HepG2 (cell line): Measurements from ENCODE around the gene ORC6.

Experiments
- BHLHE40 ChIP-seq: IDR thresholded peaks from 2 replicates; pipeline ENCODE4 v1.6.1; 2011; ENCODE audit warnings: low read length, improper control_type of control experiment
- EP300 ChIP-seq, 3 experiments: sonication (generic) in 1 of 3; formaldehyde crosslinking in 1 of 3; IDR thresholded peaks; 2 replicates each; pipeline versions ENCODE4 v1.5.1 to v1.6.1; 2011 to 2020; ENCODE audit warnings: low read depth in 2 of 3, low read length in 2 of 3, borderline replicate concordance in 1 of 3, improper control_type of control experiment in 1 of 3, mild to moderate bottlenecking in 1 of 3, missing genetic modification reagents in 1 of 3, moderate library complexity in 1 of 3
- EZH2 ChIP-seq: conservative IDR thresholded peaks from 2 replicates; pipeline ENCODE4 v1.6.1; 2012; ENCODE audit warnings: mild to moderate bottlenecking, low read depth, low read length, moderate library complexity
- JUN ChIP-seq: sonication (generic); formaldehyde crosslinking; IDR thresholded peaks from 2 replicates; pipeline ENCODE4 v1.4.0; 2020; ENCODE audit warnings: mild to moderate bottlenecking, missing genetic modification reagents
- STAT6 ChIP-seq: sonication (generic); formaldehyde crosslinking; IDR thresholded peaks from 2 replicates; pipeline ENCODE4 v1.4.0; 2020; ENCODE audit warnings: missing genetic modification reagents, mild to moderate bottlenecking, borderline replicate concordance
- TBX3 ChIP-seq: fragments of 450-650 bp; IDR thresholded peaks from 2 replicates; pipeline ENCODE4 v1.6.1; 2017; ENCODE audit warnings: antibody characterized with exemption, mild to moderate bottlenecking, inconsistent platforms, borderline replicate concordance
- TOPORS ChIP-seq: sonication (generic); formaldehyde crosslinking; IDR thresholded peaks from 2 replicates; pipeline ENCODE4 v1.8.0; 2023; ENCODE audit warnings: mild to moderate bottlenecking, missing genetic modification reagents
- TF ChIP-seq, protein P1 (sequence below), 2 experiments: sonication (generic) in 1 of 2; formaldehyde crosslinking in 1 of 2; IDR thresholded peaks; 2 replicates each; pipeline versions ENCODE4 v1.5.1 to v1.6.1; 2011 to 2020; ENCODE audit warnings: borderline replicate concordance in 1 of 2, low read depth in 1 of 2, low read length in 1 of 2, mild to moderate bottlenecking in 1 of 2, missing genetic modification reagents in 1 of 2, moderate library complexity in 1 of 2

GRCh38 chr16:46712911-46713310 is 23.5 kb downstream of the ORC6 start:
- no peak for TF ChIP-seq EZH2
- no peak for TF ChIP-seq TBX3
- TF ChIP-seq TOPORS = no peak
- TF ChIP-seq JUN = no peak
- TF ChIP-seq EP300 (IDR thresholded peaks at IDR 0.05; ENCODE audit: low read depth in 2 of 2, low read length in 2 of 2) = no peak
- no peak for TF ChIP-seq EP300 (CRISPR knock-in tag; IDR thresholded peaks at IDR 0.05; ENCODE audit: borderline replicate concordance)
- TF ChIP-seq, protein P1, sequence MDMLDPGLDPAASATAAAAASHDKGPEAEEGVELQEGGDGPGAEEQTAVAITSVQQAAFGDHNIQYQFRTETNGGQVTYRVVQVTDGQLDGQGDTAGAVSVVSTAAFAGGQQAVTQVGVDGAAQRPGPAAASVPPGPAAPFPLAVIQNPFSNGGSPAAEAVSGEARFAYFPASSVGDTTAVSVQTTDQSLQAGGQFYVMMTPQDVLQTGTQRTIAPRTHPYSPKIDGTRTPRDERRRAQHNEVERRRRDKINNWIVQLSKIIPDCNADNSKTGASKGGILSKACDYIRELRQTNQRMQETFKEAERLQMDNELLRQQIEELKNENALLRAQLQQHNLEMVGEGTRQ (IDR thresholded peaks at IDR 0.05; ENCODE audit: low read depth, low read length) = no peak
- TF ChIP-seq, protein P1 (CRISPR knock-in tag; IDR thresholded peaks at IDR 0.05; ENCODE audit: borderline replicate concordance) = no peak
- no peak for TF ChIP-seq BHLHE40
- no peak for TF ChIP-seq STAT6 (CRISPR knock-in tag)
